Hematopoietic multipotent progenitor cell treated with erythropoietin and hydrocortisone succinate and interleukin-3 and kit ligand, for 15 days (in vitro differentiated cells): ENCODE results near the gene PECR.
"Not testable (repeated sequence)": the region's sequence is repeated elsewhere in the genome, so short reads cannot be mapped to it uniquely, and the experiment has no call there.

Source experiments
- DNase-seq: peaks from one replicate; pipeline ENCODE4 v3.0.0-alpha.2; 2015; ENCODE audit warnings: low spot score

Gene PECR

DNA sequence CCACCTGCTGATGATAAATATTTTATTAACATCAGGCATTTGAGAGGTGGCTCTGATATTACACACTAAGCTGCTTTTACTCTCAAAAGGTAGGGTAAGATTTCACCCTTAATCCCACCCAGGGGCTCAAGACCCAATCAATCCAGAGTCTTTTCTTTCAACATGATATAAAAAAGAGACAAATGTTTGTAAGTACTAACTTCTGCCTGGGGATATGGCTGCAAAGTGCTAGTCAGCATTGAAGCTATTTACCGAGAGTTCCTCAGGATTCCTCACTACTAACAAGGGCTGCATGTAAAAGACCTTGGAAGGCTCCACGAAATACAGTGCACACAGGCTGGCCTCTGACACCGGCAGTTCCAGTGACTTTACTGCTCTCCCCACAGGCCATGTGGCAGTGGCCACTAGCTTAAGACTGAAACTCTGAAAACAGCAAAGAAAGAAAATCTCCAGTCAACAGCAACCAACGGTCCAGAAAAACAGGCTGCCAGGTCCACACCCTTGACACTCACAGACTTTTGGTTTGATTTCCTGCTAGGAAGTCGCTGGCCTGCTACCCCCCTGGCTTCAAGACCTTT is 79.4 kb downstream of the PECR start:
- DNase-seq: peak; percentile 27

DNA sequence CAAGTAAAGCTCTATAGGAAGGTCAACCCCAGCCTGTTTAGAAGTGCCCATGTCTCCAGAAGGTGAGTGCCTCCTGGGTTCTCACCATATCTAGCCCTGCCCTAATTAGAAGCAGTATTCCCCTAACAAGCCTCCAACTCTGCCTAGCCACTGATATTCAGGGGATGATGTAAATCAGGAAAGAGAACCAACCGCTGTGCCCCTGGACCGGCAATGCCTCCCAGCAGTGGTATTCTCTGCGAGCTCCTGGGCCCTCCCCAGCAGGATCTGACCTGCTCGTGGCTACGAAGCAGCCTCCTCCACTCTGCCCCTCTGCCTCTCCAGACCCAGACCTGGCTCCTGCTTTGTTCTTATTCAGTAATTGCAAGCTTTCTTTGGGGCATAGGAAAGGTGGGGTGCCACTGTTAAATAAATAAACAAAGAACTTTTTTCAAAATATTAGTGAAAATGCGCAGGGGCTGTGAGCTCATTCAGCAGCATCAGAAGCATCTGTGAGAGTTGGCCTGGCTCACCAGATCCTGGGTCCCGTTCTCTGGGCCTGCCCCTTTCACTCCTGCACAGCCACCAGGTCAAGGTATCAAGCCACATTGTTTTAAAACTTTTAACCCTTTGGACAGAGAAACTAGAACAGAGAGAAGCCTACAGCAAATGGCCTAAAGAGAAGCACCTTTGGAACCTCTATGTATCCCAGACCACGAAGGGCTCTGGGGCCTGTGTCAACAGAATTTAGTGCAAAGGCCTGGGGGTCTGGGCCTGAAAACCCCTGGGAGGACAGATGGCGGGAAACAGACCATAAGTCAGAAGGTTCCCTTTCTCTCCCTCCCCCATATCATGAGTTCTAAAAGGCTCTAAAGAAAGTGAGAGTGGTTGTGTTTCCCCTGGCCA is 80.2 kb downstream of the PECR start:
- DNase-seq: no peak

DNA sequence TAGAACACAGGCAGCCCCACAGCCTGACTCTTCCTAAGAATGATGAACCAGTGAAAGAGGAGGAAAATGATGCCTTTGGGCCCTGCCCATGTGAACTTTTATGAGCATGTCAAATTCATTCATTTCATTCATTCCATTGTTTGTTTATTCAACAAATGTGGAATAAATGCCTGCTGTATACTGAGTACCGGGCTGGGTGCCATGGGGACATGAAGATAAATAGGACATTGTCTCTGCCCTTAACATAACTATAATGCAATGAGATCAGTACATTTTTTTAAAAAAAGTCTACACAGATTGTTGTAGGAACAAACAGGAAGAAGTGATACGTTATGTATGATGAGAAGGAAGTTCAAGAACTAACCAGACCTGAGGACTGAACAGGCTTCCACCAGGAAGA is 83.0 kb downstream of the PECR start:
- no peak for DNase-seq

DNA sequence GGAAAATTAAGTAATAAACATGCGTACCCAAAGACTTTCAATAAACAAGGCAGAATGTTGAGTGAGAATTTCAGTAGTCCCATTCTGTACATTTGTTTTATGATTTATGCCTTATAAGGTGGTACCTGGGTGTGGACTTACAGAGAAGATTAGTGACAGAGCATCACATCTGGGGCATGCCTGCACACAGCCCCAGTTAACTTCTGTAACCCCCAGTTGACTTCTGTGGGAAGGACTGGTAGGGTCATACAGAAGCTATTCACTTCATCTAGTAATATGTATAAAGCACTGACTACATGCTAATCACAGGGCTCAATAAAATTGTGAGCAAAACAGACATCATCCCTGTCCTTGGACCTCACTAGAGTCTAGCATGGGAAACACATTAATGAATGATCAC is 84.4 kb downstream of the PECR start:
- DNase-seq: no peak

DNA sequence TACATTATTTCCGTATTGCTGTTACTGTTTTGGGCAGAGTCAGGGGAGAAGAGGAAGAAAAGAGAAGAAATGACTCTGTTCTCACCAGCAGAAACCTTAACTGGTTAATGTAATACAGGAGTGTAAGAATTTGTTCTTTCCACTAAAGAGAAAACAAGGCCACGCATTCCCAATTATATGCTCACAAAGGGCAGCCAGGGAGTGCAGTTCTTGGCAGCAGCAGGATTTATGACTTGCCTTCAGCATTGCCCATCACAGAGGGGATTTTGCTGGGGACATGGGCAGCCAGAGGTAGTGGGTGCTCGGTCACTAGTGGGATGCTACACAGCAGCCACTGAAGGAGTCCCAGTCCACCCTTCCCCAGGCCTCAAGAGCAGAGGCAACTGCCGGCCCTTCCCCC is 86.7 kb downstream of the PECR start:
- no peak for DNase-seq

DNA sequence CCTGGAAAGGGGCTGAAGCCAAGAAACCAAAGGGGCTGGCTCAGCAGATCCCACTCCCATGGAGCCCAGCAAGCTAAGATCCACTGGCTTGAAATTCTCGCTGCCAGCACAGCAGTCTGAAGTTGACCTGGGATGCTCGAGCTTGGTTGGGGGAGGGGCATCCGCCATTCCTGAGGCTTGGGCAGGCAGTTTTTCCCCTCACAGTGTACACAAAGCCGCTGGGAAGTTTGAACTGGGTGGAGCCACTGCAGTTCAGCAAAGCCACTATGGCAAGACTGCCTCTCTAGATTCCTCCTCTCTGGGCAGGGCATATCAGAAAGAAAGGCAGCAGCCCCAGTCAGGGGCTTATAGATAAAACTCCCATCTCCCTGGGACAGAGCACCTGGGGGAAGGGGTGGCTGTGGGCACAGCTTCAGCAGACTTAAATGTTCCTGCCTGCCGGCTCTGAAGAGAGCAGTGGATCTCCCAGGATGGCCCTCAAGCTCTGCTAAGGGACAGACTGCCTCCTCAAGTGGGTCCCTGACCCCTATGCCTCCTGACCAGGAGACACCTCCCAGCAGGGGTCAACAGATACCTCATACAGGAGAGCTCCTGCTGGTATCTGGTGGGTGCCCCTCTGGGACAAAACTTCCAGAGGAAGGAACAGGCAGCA is 92.9 kb downstream of the PECR start:
- DNase-seq: not testable (repeated sequence)
